NT2/D1 (cell line): ENCODE results near the gene ADAM17.

ENCODE experiments used
- DNase-seq: peaks from one replicate; pipeline ENCODE4 v3.0.0-alpha.2; 2011; ENCODE audit warnings: low read depth, low spot score
- H3K27me3 ChIP-seq: 2 replicates; pipeline ENCODE4 v1.6.0; 2011; ENCODE audit warnings: mild to moderate bottlenecking; ENCODE audit not compliant: insufficient read length, insufficient read depth
- H3K36me3 ChIP-seq: 2 replicates; pipeline ENCODE4 v1.6.1; 2011; ENCODE audit warnings: mild to moderate bottlenecking, low read length, mixed read lengths; ENCODE audit not compliant: insufficient read depth, insufficient read length
- H3K4me1 ChIP-seq: 2 replicates; pipeline ENCODE4 v1.5.1; 2011; ENCODE audit not compliant: insufficient read depth, insufficient read length
- H3K4me3 ChIP-seq: 2 replicates; pipeline ENCODE4 v1.5.1; 2011; ENCODE audit warnings: low read depth; ENCODE audit not compliant: insufficient read length
- H3K9ac ChIP-seq: 2 replicates; pipeline ENCODE4 v1.6.0; 2011; ENCODE audit warnings: low read depth; ENCODE audit not compliant: insufficient read length
- H3K9me3 ChIP-seq: 2 replicates; pipeline ENCODE4 v1.5.1; 2011; ENCODE audit warnings: mild to moderate bottlenecking, low read length; ENCODE audit not compliant: insufficient read depth
- SUZ12 ChIP-seq: IDR thresholded peaks from 2 replicates; pipeline ENCODE4 v1.6.1; 2011; ENCODE audit not compliant: insufficient read length, insufficient read depth; ENCODE audit errors: extremely low read depth
- YY1 ChIP-seq: IDR thresholded peaks from 2 replicates; pipeline ENCODE4 v1.6.1; 2011; ENCODE audit not compliant: insufficient read length, insufficient read depth
- ZNF274 ChIP-seq: IDR thresholded peaks from 2 replicates; pipeline ENCODE4 v1.6.1; 2011; ENCODE audit warnings: mild to moderate bottlenecking, low read depth, low read length

ADAM17 gene

GRCh38 chr2:9536504-9536903 is 19.1 kb downstream of the ADAM17 start:
- H3K36me3 ChIP-seq = peaks cover 17% of the 10 kb centered on the region
- TF ChIP-seq YY1 (no peak), SUZ12 (no peak), ZNF274 (no peak)
- H3K9ac ChIP-seq = no peak overlapping the region
- no peaks in the 10 kb centered on the region for H3K9me3 ChIP-seq
- DNase-seq = no peak
- H3K4me1 ChIP-seq = no peaks in the 10 kb centered on the region
- no peak overlapping the region for H3K4me3 ChIP-seq
- H3K27me3 ChIP-seq = no peaks in the 10 kb centered on the region

GRCh38 chr2:9535177-9535576 is 20.5 kb downstream of the ADAM17 start:
- no peak overlapping the region for H3K4me3 ChIP-seq
- TF ChIP-seq YY1 (no peak), SUZ12 (no peak), ZNF274 (no peak)
- no peak overlapping the region for H3K9ac ChIP-seq
- H3K27me3 ChIP-seq = no peaks in the 10 kb centered on the region
- no peak for DNase-seq
- no peaks in the 10 kb centered on the region for H3K9me3 ChIP-seq
- H3K36me3 ChIP-seq = peaks cover 18% of the 10 kb centered on the region
- no peaks in the 10 kb centered on the region for H3K4me1 ChIP-seq

DNA sequence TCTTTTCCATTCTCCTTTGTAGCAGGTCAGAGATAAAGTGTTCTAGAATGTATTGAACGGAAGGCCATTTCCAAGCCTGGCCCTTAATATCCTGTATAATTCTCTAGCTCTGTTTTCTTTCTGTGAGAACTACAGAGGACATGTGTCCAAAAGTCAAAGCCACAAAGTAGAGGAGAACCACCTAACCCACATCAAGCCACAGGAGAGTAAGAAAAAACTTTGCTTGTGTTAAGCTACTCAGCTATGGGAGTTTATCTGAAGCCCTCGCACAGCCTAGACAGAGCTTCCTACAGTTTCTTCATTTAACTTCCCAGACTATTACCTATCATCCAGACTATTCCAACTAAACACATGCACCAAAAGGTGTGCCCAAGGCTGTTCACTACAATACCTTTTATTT is 22.0 kb downstream of the ADAM17 start:
- no peak for DNase-seq
- no peak overlapping the region for H3K4me3 ChIP-seq
- no peaks in the 10 kb centered on the region for H3K4me1 ChIP-seq
- peaks cover 26% of the 10 kb centered on the region for H3K36me3 ChIP-seq
- no peaks in the 10 kb centered on the region for H3K9me3 ChIP-seq
- TF ChIP-seq YY1 (no peak), ZNF274 (no peak), SUZ12 (no peak)
- H3K9ac ChIP-seq = no peak overlapping the region
- no peaks in the 10 kb centered on the region for H3K27me3 ChIP-seq

DNA sequence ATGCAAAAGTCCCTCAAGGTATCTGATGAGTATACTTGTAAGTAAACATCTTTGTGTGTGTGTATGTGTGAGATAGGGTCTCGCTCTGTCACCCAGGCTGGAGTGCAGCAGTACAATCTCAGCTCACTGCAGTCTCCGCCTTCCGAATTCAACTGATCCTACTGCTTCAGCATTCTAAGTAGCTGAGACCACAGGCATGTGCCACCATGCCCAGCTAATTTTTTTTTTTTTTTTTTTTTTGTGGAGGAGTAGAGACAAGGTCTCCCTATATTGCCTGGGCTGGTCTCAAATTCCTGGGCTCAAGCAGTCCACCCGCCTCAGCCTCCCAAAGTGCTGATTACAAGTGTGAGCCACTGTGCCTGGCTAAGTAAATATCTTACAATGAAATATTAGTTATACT is 23.2 kb downstream of the ADAM17 start:
- Histone ChIP-seq H3K9ac (no peak overlapping the region), H3K36me3 (peaks cover 28% of the 10 kb centered on the region), H3K9me3 (no peaks in the 10 kb centered on the region), H3K4me1 (no peaks in the 10 kb centered on the region), H3K4me3 (no peak overlapping the region), H3K27me3 (no peaks in the 10 kb centered on the region)
- no peak for DNase-seq
- TF ChIP-seq YY1 (no peak), ZNF274 (no peak), SUZ12 (no peak)

DNA sequence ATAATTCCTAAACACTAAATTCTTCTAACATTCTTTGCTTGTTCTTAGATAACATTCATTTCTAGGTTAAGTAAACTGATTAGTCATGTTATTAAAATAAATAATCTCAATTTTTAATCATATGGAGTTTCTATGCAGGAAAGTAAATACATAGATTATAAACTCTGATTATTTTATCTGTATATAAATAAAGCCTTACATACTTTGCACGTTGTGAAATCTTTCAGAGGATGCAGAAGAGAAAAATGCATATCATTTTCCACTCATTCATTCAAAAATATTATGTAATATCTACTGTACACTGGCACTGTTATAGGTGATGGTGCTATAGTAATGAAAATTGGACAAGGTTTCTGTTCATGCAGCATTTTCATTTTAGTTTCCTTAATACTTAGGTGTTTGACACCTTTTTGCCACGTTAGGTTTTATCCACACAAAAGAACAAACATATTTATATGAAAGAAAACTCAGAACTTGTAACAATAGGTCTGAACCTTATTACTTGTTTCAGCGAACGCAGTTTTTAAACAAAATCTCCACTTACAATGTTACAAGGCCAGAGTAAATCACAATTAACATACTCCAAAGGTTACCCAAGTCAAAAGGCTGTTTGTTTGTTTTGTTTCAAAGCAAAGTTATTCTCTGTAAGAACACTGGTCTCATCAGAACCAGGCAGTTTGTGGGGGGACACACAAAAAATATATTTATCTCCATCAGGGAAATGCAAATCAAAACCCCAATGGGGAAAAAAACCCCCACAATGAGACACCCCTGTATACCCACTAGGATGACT is 27.4 kb downstream of the ADAM17 start:
- peaks cover 41% of the 10 kb centered on the region for H3K36me3 ChIP-seq
- no peak for DNase-seq
- H3K4me3 ChIP-seq = no peak overlapping the region
- no peaks in the 10 kb centered on the region for H3K27me3 ChIP-seq
- H3K9ac ChIP-seq = no peak overlapping the region
- no peaks in the 10 kb centered on the region for H3K9me3 ChIP-seq
- no peaks in the 10 kb centered on the region for H3K4me1 ChIP-seq
- TF ChIP-seq YY1 (no peak), SUZ12 (no peak), ZNF274 (no peak)

GRCh38 chr2:9525266-9525665 is 30.4 kb downstream of the ADAM17 start:
- H3K9me3 ChIP-seq = no peaks in the 10 kb centered on the region
- no peaks in the 10 kb centered on the region for H3K27me3 ChIP-seq
- no peak for DNase-seq
- TF ChIP-seq ZNF274 (no peak), SUZ12 (no peak), YY1 (no peak)
- no peak overlapping the region for H3K4me3 ChIP-seq
- H3K4me1 ChIP-seq = no peaks in the 10 kb centered on the region
- H3K9ac ChIP-seq = no peak overlapping the region
- peaks cover 45% of the 10 kb centered on the region for H3K36me3 ChIP-seq

GRCh38 chr2:9524291-9524690 is 31.3 kb downstream of the ADAM17 start:
- H3K36me3 ChIP-seq = peaks cover 47% of the 10 kb centered on the region
- H3K9ac ChIP-seq = no peak overlapping the region
- DNase-seq = no peak
- TF ChIP-seq YY1 (no peak), ZNF274 (no peak), SUZ12 (no peak)
- H3K9me3 ChIP-seq = no peaks in the 10 kb centered on the region
- no peaks in the 10 kb centered on the region for H3K27me3 ChIP-seq
- H3K4me3 ChIP-seq = no peak overlapping the region
- H3K4me1 ChIP-seq = no peaks in the 10 kb centered on the region

DNA sequence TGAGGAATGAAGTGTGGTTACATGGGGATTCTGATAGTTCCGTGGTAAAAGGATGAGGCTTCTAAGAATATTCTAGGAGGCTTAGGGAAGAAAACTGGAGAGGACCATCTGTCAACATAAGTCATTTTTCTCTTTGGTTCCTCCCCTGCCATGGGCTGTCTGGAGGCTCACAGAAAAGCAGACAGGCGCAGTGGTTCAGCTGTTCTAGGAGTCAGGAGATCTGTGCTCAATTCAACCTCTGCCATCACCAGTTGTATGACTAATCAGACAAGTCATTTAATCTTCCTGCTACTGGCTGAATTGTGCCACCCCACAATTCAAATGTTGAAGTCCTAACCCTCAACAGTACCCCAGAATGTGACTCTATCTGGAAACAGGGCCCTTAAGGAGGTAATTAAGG is 36.4 kb downstream of the ADAM17 start:
- Histone ChIP-seq H3K36me3 (peaks cover 50% of the 10 kb centered on the region), H3K9me3 (no peaks in the 10 kb centered on the region), H3K4me1 (no peaks in the 10 kb centered on the region), H3K27me3 (no peaks in the 10 kb centered on the region), H3K9ac (no peak overlapping the region), H3K4me3 (no peak overlapping the region)
- TF ChIP-seq ZNF274 = no peak
- TF ChIP-seq YY1 = no peak
- TF ChIP-seq SUZ12 = no peak
- no peak for DNase-seq
